Measurements from ENCODE around the gene EXOSC10. TPM values are rescaled to one million over a fixed set of nuclear protein-coding genes. Genes with fewer than 3 reads are reported as not detected.
A peak's percentile ranks its signal among the peaks of the same experiment; 100 is the strongest.
"Not testable (repeated sequence)": the region's sequence is repeated elsewhere in the genome, so short reads cannot be mapped to it uniquely, and the experiment has no call there.

The EXOSC10 gene
- polyA plus RNA-seq, 1 donor, result 62.1 TPM

DNA sequence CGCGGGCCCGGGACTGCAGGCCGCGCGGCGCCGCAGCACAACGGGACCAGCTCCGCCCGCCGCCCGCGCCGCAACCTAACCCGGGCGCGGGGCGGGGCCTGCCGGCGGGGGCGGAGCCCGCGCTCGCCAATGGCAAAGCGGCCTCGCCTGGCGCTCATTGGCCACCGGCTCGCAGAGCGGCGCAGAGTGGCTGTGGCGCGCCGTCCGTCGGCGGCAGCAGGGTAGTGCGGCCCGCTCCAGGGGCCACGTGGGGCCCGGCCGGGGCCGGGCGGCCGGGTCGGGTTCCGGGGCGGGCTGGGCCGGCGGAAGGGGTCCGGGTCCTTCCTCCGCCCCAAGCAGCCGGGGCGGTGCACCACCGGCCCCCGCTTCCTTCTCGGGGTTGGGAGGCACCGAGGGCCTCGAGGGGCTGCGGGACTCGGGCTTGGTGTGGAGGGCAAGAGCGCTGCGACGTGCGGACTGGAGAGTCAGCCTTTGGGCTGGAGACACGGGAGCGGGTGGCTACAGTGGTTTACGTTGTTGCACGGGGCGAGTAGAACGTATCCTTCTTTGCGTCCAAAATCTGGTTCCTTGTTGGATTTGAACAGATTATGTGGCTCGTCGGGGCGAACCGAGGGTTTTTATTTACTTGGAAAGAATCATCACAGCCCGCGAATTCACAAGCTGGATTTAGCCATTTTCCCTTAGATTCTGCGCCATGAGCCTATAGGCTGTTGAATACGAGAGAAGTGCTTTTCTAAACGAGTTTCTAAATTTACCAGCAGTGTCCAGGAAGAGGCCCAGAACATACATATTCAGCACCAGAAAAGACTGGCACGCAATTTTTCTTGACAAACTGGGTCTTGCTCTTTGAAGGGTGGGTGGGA is 39.5 kb downstream of the EXOSC10 start, which contains the start of gene SRM:
Gene SRM (minus strand): TSS at position 51 of the 863 bp plus-strand sequence. CDS start 75 bp downstream, outside the sequence.
- peak; percentile 95 for DNase-seq

DNA sequence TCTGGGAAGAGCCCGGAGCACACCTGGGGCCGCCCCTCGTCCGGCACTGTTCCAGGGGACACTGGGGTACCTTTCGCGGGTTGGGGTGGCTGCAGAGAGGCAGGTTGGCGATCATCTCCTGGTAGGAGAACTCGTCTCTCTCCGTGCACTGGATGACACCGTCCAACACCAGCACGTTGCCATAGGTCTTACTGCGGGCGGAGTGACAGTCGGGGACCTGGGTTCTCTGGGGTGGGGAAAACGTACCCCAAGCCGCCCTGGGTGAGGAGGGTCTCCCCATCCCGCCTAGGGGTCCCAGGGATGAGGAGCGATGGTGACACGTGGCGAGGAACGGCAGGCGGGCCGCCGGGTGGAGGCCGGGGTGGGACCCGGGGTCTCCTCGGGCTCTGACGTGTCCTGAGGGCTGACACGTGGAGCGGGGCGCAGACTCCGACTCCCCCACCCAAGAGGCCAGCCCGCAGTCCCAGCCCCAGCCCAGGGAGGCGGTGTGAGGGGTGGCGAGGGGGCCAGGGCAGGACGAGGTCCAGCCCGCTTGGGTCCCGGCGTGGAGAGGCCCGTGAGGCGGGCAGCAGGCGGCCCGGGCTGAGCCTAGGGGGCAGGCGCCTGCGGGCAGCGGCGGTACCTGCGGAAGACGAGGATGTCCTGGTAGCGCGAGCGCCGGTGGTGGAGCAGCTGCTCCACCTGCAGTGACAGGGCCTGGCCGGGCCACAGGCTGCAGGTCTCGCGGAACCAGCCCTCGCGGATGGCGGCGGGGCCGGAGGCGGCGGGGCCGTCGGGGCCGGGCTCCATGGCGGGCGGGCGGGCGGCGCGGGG is 40.3 kb downstream of the EXOSC10 start:
- DNase-seq, result no peak

DNA sequence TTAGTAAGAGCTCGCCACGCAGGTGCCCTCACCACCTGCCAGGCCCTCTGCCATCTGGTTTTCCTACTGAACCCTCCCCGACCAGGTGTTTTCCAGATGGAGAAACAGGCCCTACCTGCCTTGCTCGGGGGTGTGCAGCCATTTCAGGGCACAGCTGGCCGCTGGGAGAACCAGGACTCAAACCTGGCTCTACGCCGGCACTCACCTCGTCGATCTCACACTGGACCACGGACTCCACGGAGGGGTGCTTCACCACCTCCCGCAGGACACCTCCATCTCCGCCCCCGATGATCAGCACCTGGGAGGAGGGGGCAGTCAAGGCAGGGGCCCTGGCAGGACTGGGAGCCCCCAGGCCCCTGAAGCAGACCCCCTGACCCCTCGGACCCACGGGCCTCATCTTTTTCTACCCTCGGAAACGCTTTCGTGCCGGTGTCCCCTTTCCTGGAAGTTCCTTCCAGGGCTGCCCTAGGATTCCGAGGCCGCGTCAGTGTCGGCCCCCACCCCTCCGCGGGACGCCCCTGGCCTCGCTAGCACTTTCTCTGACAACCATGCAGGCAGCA is 41.0 kb downstream of the EXOSC10 start:
- DNase-seq, result no peak

DNA sequence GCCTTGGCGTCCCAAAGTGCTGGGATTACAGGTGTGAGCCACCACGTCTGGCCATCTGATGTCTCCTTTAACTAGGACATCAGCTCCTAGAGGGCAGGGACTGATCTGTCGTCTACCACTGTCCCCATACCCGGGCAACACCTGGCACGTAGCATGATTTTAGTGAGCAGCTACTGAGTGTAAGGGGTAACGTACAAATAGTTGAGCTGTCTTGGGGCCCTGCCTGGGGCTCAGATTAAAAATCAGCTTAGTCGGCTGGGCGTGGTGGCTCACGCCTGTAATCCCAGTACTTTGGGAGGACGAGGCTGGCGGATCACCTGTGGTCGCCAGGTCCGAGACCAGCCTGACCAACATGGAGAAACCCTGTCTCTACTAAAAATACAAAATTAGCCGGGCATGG is 41.6 kb downstream of the EXOSC10 start:
- no peak for DNase-seq

DNA sequence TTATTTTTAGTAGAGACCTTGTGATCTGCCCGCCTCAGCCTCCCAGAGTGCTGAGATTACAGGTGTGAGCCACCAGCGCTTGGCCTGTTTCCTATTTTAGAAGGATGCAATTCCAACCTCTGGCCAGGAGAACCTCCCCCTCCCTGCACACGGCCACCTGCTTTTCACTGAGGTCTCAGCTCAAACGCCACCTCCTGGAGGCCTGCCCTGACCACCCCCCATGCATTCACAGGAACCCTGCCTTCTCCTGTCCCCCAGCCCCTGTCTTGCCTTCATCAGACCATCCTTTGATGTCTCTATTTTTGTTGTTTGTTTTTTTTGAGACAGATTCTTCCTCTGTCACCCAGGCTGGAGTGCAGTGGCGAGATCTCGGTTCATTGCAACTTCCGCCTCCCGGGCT is 42.2 kb downstream of the EXOSC10 start:
- no peak for DNase-seq

DNA sequence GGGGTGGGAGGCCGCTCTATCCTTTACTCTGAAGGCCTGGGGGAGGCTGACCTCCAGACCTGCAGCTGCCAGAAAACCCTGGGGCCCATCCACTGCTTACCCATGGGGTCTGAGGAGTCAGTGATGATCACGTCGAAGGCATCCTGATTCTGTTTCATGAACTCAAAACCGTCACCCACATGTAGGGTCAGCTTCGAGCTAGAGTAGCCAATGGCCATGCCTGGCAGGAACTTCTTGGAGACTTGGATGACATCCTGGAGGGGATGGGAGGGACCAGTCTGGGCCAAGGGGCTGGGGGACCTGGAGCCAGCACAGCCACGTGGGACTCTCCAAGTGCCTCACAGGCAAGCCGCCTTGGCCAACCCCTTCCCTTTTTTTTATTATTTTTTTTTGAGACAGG is 43.2 kb downstream of the EXOSC10 start:
- DNase-seq, result no peak

DNA sequence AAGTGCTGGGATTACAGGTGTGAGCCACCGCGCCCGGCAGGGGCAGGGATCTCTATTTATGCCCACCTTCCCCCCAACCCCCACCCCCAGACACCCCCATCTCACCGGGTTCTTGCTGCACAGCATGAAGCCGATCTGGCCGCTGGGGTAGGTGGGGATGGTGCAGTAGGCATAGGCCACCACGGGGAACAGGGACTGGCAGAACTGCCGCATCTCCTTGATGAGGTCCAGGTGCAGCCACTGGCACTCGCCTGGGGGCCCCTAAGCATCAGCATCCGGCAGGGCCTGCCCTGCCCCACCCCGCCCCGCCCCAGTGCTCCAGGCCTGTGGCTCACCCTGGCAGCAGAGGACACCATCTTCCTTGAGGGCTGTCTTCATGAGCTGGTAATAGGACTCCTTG is 44.0 kb downstream of the EXOSC10 start:
- DNase-seq, result no peak

DNA sequence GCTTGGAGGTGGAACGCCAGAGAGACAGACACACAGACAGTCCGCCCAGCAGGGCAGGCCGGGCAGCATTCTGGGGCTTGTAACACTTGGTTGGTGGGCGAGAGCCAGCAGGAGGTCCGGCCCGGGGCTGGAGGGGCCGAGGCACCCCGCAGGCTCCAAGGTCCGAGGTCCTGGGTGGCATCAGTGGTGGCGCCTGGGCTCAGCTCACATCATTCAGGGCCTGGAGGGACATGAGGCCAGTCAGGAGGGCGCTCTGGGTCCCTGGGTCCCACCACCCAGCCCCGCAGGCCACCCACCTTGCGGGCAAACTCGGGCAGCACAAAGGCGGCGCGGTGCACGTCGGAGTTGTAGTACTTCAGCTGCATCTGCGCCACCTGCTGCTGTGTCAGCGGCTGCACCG is 45.0 kb downstream of the EXOSC10 start:
- DNase-seq, result no peak

DNA sequence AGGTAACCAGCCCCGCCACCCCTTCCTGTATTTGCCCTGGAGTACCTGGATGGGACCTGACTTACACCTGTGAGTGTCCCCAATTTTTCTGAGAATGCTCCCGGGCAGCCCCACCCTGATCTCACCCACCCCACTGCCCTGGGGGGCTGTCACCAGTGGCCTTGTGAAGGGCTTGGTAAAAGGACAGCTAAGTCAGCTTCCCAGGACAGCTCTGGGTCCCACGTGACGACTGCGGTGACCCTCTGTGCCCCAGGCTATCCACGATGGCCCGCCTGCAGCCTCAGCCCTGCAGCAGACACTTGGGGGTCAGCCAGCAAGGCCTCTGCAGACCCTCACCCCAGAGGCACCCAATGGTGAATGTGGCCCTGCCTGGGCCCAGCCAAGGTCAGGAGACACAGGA is 45.5 kb downstream of the EXOSC10 start:
- DNase-seq, result no peak

DNA sequence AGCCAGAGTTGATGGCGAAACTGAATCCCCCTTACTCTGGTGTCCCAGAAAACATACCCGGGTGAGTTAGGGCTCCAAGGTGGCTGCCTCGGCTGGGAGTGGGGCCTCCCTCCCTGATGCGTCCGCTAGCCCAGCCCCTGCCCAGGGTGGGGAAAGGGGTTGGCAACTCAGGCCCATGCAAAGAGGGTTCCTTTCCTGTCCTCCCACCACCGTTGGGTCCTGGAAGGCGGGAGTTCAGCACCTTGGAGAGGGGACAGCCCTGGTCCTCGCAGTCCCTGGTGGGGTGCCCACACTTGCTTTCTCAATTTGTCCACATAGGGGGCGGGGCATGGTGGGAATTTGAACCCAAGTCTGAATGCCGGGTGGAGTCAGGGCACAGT is 45.9 kb downstream of the EXOSC10 start:
- no peak for DNase-seq

DNA sequence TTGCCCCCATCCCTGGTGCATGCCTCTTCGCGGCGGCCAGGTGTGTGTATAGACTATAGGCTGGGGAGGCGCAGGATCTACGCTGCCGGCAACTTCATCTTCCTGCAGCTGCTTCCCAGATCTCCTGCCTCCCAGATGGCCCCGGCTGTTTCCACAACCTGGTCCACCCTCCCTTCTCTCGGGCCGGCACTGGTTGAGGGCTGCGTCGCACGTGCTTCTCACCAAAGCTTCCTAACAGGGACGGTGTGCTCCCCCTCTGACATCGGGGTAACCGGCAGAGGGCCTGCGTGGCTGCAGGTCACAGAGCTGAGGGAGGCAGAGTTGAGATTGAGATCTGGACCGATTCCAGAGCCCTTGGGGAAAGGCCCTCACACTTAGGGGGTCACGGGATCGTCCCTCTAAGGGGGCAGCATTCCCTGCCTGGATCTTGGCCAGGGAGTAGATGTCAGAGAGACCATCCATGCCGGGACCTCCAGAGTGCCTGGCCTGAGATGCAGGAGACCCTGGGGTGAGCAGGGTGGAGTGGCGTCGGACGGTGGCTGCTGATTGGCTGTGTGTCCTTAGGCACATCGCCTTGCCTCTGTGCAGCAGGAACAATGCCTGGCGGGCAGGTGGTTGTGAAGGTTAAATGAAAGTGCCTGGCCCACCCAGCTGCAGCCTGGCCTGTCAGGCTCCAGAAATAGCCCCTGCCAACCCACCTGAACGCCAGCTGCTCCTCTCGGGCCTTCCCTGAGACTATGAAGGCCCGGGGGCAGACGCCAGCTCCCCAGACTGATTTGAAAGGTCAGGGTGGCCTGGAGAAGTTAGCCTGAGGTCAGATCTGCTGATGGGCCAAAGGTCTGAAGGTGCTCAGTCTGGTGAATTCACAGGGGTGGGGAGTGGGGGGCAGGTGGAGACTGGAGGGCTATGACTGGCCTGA is 46.6 kb downstream of the EXOSC10 start:
- DNase-seq, result no peak

DNA sequence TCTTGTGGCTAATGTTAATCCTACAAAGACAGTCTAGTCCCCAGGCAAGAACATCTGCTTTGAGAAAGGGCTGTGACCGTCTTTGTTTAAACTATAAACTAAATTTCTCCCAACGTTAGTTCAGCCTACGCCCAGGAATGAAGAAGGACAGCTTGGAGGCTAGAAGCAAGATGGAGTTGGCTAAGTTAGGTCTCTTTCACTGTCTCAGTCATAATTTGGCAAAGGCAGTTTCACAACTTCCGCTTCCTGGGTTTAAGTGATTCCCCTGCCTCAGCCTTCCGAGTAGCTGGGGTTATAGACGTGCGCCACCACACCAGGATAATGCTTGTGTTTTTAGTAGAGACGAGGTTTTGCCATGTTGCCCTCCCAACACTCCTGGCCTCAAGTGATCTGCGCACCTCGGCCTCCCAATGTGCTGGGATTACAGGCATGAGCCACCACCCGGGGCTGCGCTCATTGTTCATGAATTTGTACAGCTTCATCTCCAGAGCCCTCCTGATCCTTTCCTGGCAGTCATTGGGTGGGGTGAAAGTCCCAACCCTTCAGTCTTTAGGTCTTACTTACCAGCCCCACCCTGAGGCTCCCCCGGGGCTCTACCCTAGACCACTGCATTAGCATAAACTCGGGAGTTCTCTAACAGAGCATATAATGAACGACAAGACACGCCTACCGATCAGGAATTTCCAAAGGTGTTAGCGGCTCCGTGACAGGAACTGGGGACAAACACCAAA is 47.7 kb downstream of the EXOSC10 start:
- DNase-seq, result no peak

DNA sequence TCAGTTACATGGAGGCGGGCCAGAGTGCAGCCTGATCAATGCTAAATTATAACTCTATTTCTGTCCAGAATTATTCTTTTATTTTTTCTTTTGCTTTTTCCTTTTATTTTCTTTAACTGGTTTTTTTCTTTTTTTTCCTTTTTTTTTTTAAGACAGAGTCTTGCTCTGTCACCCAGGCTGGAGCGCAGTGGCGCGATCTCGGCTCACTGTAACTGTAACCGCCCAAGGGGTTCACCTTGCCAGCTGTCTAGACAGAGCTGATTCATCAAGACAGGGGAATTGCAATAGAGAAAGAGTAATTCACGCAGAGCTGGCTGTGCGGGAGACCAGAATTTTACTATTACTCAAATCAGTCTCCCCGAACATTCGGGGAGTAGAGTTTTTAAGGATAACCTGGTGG is 48.5 kb downstream of the EXOSC10 start:
- not testable (repeated sequence) for DNase-seq

DNA sequence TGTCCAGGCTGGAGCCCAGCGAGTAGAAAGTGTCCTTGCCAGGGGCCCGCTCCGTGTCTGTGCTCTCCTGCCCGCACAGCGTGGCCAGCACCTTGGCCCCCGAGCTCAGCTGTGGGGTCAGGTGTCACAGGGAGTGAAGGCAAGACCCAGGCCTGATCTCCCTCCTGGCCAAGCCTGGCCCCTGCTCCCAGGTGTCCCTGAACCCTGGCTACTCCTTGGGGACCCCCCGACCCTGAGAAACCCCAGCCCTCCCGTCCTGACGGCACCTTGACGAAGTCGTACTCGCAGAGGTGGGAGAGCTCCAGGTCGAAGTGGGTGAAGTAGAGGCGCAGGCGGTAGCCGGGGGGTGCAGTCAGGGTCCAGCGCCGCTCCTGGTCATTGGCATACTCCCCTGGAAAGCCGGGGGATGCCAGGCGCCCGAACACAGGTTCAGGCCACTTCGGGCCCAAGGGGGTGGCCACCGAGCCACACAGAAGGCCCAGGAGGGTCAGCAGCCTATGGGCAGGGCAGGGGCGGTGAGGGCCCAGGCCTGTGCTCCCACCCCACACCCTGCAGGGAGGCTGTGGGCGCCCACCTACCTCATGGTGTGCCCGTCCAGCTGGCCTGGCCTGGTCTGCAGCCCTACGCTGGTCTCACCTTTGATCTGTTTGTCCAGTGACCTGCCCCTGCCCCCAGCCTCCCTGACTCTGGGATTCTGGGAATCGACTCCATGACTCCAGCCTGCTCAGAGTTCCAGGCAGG is 52.9 kb downstream of the EXOSC10 start, which contains the start of gene MASP2:
Gene MASP2 (minus strand): TSS at position 615 of the 741 bp plus-strand sequence. CDS start 32 bp downstream, at position 583.
- no peak for DNase-seq

DNA sequence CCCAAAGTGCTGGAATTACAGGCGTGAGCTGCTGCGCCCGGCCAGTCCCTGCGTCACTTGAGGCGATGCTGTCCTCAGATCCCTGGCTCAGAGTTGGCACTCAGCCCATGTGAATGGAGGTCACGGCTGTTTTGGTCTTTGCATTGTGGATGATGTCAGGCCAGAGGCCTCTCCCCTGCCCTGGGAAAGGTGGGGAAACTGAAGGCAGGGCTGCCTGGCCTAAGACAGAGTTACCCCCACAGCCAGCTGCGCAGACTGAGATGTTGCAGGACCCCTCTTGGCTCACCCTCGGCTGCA is 53.5 kb downstream of the EXOSC10 start:
- DNase-seq, result no peak

DNA sequence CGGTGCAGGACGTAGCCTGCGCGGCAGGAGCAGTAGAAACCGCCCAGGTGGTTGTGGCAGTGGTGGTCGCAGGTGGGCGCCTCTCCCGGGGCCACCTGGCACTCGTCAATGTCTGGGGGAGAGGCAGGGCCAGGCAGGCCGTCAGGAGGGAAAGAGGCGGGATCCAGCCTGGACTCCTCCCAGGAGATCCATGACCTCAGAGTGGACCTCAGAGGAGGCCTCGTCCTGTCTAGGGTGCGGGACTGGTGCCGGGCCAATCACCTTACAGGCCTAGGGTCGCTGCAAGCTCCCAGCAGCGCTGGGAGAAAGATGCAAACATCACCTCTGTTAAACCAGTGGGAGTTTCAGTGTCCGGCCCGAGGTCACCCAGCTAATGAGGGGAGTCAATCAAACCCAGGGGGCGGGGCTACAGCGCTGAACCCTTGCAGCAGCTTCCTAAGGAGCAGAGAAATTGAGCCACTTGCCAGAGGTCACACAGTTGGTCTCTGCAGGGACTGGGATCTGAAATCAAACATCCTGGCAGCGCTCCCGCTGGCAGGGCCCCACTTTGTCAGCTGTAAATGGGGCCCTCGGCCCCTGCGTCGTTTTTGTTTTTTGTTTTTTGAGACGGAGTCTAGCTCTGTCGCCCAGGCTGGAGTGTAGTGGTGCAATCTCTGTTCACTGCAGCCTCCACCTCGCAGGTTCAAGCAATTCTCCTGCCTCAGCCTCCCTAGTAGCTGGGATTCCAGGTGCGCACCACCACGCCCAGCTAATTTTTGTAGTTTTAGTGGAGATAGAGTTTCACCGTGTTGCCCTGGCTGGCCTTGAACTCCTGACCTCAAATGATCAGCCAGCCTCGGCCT is 54.0 kb downstream of the EXOSC10 start:
- no peak for DNase-seq

DNA sequence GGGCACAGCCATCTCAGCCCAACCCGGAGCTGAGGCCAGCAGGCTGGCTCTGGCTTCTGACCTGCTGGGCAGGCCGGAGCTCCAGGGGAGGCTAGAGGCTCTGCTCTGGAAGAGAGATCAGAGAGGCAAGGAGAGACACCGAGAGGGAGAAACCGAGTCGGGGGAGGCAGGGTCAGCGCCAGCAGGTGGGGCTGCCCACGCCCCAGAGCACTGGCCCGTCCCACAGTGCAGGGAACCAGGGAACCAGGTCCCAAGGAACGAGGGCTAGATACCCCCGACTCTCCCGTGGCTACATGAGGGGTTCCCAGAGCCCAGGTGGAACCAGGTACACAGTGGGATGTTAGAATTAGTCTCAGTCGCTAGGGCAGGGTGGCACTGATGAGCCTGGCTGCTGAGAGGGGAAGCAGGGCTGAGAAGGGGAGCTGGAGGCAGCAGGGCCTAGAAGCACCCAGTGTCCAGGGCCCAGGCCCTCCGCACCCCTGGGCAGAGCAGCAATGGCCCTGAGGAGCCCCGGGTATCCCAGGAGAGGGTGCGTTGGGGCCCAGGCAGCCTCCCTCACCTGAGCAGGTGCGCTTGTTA is 54.7 kb downstream of the EXOSC10 start:
- DNase-seq, result no peak

DNA sequence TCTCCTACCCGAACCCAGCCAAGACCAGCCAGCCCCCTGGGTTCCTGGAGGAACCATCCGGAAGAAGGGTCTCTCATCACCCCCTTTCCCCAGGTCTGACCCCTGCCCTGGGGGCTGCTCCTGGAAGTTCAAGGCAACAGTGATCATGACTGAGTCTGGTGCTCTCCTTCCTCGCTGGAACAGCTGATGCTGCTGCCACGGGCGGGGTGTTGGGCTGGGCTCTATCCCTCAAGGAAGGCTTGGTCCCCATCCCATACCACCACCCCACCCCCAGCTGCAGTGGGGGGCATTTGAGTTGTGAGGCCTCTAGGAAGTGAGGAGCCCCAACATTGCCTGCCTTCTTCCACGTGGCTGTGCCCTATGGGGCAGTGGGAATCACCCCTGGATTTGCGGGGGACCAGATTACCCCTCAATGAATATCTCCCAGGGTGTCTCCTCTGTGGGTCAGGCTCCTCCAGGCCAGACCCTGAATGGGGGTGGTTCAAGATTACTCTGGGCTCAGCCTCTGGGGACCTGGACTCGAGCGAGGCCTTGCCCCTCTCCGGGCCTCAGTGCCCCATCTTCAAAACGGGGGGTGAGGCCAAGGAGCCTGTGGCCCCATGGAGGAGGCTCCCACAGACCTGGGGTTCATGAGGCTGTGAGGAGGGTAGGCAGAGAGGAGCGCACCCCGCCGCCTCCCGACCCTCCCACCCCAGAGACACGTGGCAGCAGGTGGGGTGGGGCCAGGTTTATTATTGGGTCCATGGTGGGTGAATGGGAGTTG is 55.4 kb downstream of the EXOSC10 start:
- DNase-seq, result no peak

Measured in hindlimb muscle (tissue), 1 donor.